Frontal cortex (tissue), 4 donors: ENCODE results near the gene ZBTB48. TPM values are rescaled to one million over a fixed set of nuclear protein-coding genes. Genes with fewer than 3 reads are reported as not detected.

Experiments
- DNase-seq, 2 donors: peaks; one replicate each; pipeline ENCODE4 v3.0.0; 2012; ENCODE audit warnings: low spot score in 2 of 2
- FAIRE-seq: peaks from 2 replicates; lab custom pipeline; 2012; peaks lifted over from hg19 to GRCh38; lab: Jason Lieb, UNC
- total RNA-seq: library from RNA; depleted of rRNA; stranded (reverse); fragments of >200 nt; gene quantifications from one replicate; pipeline ENCODE4 v1.2.3, GENCODE V29; 2014
- donor health status: control.
- donor health status: control.
- donor health status: control.

Gene ZBTB48
- total RNA-seq, 1 donor from 2014 or later = 11.4 TPM

- no peak for FAIRE-seq
- DNase-seq = no peak
These were observed 8.8 kb upstream of the ZBTB48 start for GRCh38 chr1:6570987-6571386.

GRCh38 chr1:6572653-6573383 lies 7.0 kb upstream of the ZBTB48 start:
- no peak for DNase-seq
- no peak for FAIRE-seq

DNA sequence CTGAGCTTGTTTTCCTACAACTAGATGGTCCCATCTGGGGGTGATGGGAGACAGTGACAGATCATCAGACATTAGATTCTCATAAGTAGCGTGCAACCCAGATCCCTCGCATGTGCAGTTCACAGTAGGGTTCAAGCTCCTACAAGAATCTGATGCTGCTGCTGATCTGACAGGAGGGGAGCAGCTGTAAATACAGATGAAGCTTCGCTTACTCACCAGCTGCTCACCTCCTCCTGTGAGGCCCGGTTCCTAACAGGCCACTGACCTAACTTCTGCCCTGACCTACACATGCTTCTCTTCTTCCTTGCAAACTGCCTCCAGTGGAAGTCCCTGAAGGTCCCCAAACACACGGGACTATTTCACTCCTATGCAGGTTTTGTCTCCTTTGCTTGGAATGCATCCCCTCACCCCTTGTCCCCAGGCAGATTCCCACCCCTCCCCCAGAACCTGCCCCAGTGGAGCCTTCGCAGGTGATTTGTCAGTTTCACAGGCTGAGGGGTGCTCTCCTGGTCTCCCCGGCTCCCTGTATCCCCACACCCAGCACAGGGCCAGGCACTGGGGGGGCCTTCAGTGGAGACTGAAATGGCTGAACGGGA lies 5.7 kb upstream of the ZBTB48 start:
- no peak for DNase-seq
- FAIRE-seq = no peak

- FAIRE-seq (no peak), DNase-seq (no peak)
These were observed 5.0 kb upstream of the ZBTB48 start for GRCh38 chr1:6574818-6575217.

DNA sequence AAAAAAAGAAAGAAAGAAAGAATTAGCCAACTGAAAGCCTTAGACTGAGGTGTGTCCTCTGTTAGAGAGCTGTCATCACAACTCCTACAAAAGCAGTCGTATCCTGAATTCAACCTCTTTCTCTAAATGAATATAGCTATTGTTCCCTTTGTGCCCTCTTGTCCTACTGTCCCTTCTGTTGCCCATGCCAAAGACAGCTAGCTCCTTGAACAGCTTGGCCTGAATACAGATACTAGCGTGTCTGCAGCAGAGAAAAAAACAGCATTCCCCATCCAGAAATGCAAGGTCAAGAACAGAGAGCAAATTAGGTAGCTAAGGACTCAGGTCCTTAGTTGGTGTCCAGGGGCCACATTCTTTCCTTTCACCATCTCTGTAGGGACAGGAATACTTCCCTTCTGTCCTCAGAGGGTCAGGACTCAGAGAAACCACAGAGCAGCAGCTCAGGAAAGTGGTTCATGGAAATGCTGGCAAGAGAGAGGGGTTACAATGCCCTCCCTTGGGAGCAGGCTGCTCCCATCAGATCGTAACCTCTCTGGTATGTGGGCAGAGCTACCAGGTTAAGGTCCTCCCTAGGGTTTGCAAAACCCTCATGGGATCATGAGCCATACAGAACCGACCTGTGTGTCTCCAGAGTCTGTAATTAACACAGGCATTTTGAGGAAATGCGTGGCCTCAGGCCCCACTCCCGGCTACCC lies 1.8 kb upstream of the ZBTB48 start:
- DNase-seq (no peak), FAIRE-seq (no peak)

- DNase-seq (no peak), FAIRE-seq (no peak)
These were observed 995 bp upstream of the ZBTB48 start for GRCh38 chr1:6578624-6579373.

DNA sequence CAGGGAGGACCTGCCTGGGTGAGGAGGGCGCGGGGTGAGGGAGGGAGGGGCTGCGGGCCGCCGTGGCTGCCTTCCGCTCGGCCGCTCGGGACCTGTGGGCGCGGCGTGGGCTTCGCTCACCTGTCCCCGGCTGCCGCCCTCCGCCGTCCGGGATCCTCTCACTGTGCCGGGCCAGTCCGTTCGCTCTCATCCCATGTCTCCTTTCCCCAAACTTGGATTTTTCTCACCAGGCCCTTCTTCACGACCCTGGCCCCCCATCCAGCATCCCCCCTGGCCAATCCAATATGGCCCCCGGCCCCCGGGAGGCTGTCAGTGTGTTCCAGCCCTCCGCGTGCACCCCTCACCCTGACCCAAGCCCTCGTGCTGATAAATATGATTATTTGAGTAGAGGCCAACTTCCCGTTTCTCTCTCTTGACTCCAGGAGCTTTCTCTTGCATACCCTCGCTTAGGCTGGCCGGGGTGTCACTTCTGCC lies 362 bp downstream of the ZBTB48 start:
- FAIRE-seq (no peak), DNase-seq (no peak)

DNA sequence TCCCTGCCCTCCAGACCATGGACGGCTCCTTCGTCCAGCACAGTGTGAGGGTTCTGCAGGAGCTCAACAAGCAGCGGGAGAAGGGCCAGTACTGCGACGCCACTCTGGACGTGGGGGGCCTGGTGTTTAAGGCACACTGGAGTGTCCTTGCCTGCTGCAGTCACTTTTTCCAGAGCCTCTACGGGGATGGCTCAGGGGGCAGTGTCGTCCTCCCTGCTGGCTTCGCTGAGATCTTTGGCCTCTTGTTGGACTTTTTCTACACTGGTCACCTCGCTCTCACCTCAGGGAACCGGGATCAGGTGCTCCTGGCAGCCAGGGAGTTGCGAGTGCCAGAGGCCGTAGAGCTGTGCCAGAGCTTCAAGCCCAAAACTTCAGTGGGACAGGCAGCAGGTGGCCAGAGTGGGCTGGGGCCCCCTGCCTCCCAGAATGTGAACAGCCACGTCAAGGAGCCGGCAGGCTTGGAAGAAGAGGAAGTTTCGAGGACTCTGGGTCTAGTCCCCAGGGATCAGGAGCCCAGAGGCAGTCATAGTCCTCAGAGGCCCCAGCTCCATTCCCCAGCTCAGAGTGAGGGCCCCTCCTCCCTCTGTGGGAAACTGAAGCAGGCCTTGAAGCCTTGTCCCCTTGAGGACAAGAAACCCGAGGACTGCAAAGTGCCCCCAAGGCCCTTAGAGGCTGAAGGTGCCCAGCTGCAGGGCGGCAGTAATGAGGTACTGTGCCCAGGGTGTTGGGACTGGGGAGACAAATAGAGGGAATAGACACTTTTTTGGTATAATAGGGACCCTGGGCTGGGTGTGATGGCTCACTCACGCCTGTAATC lies 1.0 kb downstream of the ZBTB48 start:
- DNase-seq (no peak), FAIRE-seq (no peak)

- DNase-seq (no peak), FAIRE-seq (no peak)
These were observed 1.9 kb downstream of the ZBTB48 start for GRCh38 chr1:6581561-6582305.

GRCh38 chr1:6582370-6582769 lies 2.6 kb downstream of the ZBTB48 start:
- no peak for FAIRE-seq
- no peak for DNase-seq

DNA sequence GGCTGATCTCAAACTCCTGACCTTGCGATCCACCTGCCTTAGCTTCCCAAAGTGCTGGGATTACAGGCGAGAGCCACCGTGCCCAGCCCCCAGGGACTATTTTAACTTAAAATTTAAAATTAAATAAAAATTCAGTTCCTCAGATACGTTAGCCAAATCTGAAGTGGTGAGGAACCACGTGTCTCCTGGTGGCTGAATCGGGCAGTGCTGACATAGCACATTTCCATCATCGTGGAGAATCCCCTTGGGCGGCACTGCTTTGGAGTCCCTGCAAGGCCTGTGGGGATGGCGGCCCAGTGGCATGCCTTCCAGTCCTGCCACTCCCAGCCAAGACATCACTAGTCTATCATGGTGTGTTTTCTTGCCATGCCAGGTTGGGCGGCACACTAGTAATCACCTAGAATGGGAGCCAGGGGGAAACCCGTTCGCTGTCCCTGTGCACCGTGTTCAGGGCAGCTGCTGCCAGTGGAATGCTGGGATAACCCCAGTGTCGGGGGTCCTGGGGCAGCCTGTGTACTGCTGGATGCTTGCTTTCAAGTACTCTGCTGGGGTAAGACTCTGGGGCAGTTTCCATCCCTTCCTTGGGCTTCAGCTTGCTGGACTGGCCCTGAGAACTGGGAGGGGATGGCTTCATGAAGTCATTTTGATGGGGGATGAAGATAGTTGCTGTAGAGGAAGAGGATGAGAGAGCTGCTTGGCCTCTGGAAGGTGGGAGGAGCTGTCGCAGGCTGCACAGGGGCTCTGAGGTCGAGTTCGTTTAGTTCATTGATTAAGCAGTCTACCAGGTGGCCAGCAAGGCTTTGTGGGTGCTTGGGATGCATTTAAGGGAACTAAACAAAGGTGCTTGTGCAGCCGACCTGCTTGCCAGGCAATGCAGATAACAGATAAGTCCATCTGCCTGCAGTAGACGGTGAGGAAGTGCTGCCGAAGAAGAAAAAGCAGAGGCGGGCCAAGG lies 4.6 kb downstream of the ZBTB48 start:
- FAIRE-seq (no peak), DNase-seq (no peak)

- no peak for FAIRE-seq
- no peak for DNase-seq
These were observed 5.4 kb downstream of the ZBTB48 start for GRCh38 chr1:6585081-6585722.

- FAIRE-seq (no peak), DNase-seq (no peak)
These were observed 6.0 kb downstream of the ZBTB48 start for GRCh38 chr1:6585841-6586240.

- FAIRE-seq (no peak), DNase-seq (no peak)
These were observed 6.6 kb downstream of the ZBTB48 start for GRCh38 chr1:6586404-6586816.

- no peak for DNase-seq
- no peak for FAIRE-seq
These were observed 7.6 kb downstream of the ZBTB48 start for GRCh38 chr1:6587261-6588005.

DNA sequence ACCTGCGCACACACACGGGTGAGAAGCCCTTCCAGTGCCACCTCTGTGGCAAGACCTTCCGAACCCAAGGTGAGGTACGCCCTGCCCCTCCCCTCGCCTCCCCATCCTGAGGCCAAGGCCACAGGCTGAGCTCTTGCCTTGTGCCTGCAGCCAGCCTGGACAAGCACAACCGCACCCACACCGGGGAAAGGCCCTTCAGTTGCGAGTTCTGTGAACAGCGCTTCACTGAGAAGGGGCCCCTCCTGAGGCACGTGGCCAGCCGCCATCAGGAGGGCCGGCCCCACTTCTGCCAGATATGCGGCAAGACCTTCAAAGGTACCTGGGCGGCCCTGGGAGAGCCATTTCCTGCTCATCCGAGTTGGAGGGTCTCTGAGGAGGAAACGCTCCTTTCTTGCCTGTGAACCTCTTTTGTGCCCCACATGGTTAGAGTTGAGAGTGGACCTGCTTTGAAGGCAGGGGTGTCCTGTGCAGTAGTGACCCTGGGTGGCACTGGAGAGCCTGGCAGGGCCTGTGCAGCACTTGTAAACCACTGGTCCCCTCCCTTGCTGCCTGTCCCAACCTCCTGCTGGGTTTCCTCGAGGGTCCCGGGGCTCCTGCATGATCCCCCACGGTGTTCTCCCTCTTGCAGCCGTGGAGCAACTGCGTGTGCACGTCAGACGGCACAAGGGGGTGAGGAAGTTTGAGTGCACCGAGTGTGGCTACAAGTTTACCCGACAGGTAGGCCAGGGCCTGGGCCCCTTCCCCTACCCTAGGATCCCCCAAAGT lies 8.5 kb downstream of the ZBTB48 start:
- DNase-seq = no peak
- no peak for FAIRE-seq
